ENCODE data around the gene B3GAT2. TPM values are rescaled to one million over a fixed set of nuclear protein-coding genes. Genes with fewer than 3 reads are reported as not detected.

B3GAT2 gene
- total RNA-seq, 1 experiment from 2014 or later = not detected

GRCh38 chr6:70973604-70974003 lies 16.7 kb upstream of the B3GAT2 start:
- Histone ChIP-seq H3K4me1 (ENCODE audit: control insufficient read depth in 1 of 2, insufficient read depth in 2 of 2, low read length in 2 of 2) (no peaks in the 10 kb centered on the region), H3K9me2 (ENCODE audit: insufficient read depth) (no peaks in the 10 kb centered on the region; the same call in 1 of the 2 replicates), H3K4me3 (replicated peaks in 1 of 2; ENCODE audit: low read depth in 1 of 2, low read length in 2 of 2) (no peak overlapping the region), H3K9me3 (ENCODE audit: control insufficient read depth in 1 of 2, insufficient read depth in 1 of 2, low read depth in 1 of 2, low read length in 2 of 2) (no peaks in the 10 kb centered on the region), H3K4me2 (ENCODE audit: low read length) (no peak overlapping the region), H2AFZ (ENCODE audit: low read depth, low read length, poor library complexity, severe bottlenecking) (no peak overlapping the region), H4K20me1 (ENCODE audit: insufficient read depth) (no peaks in the 10 kb centered on the region), H3K9ac (ENCODE audit: low read length) (no peak overlapping the region), H3K36me3 (ENCODE audit: control insufficient read depth in 1 of 2, insufficient read depth in 2 of 2, low read length in 2 of 2) (no peaks in the 10 kb centered on the region), H3K79me2 (ENCODE audit: insufficient read depth, low read length) (no peaks in the 10 kb centered on the region), H3K27me3 (ENCODE audit: insufficient read depth, low read length) (no peaks in the 10 kb centered on the region), H3K27ac (ENCODE audit: low read depth, low read length) (no peak overlapping the region)
- TF ChIP-seq ELF1 (IDR thresholded peaks at IDR 0.05; ENCODE audit: borderline replicate concordance, low read depth) (no peak), EGR1 (IDR thresholded peaks at IDR 0.05; ENCODE audit: low read depth) (no peak), TCF7L2 (IDR thresholded peaks at IDR 0.05; ENCODE audit: borderline replicate concordance, extremely low read depth, insufficient read depth, insufficient read length) (no peak), EZH2phosphoT487 (IDR thresholded peaks at IDR 0.05; ENCODE audit: borderline replicate concordance) (no peak), RAD21 (IDR thresholded peaks at IDR 0.05; ENCODE audit: low read depth) (no peak), SP1 (IDR thresholded peaks at IDR 0.05; ENCODE audit: low read depth) (no peak), POLR2AphosphoS5 (IDR thresholded peaks at IDR 0.05; ENCODE audit: low read depth, low read length) (no peak), REST (IDR thresholded peaks at IDR 0.05; ENCODE audit: low read depth) (no peak), MAX (IDR thresholded peaks at IDR 0.05) (no peak), JUND (IDR thresholded peaks at IDR 0.05) (no peak), EZH2 (IDR thresholded peaks at IDR 0.05) (no peak), SIN3A (IDR thresholded peaks at IDR 0.05; ENCODE audit: low read depth) (no peak), CBX3 (IDR thresholded peaks at IDR 0.05; ENCODE audit: low read depth) (no peak), CTCF (IDR thresholded peaks at IDR 0.05 in 2 of 3, conservative IDR thresholded peaks at IDR 0.05 in 1 of 3; ENCODE audit: borderline replicate concordance in 1 of 3, insufficient read depth in 1 of 3, low read depth in 2 of 3, low read length in 2 of 3) (no peak), SRF (IDR thresholded peaks at IDR 0.05; ENCODE audit: low read depth) (no peak), ZFX (IDR thresholded peaks at IDR 0.05) (no peak), YY1 (IDR thresholded peaks at IDR 0.05; ENCODE audit: extremely low read depth, insufficient replicate concordance, low read depth, low read length) (no peak), ZNF274 (IDR thresholded peaks at IDR 0.05; ENCODE audit: low read depth, low read length) (no peak)
- DNase-seq (ENCODE audit: low read depth, low spot score) (no peak), ATAC-seq (no peak)
- intact Hi-C loops (cut with micrococcal nuclease) = no loop called here
- no TSS peak for BruUV-seq (replicated peaks)
- ChIA-PET CTCF (no interaction called here), POLR2A (no interaction called here), RAD21 (ENCODE audit: low non-redundant PET in 1 of 2, low total read pairs in 2 of 2, uncharacterized antibody in 2 of 2, unreplicated experiment in 2 of 2) (no interaction called here)
